ENCODE measurements around the gene LHFPL2. TPM values are rescaled to one million over a fixed set of nuclear protein-coding genes. Genes with fewer than 3 reads are reported as not detected.

The LHFPL2 gene
- total and polyA plus RNA-seq, 2 of the 4 experiments (the other 2 are of a cell fraction), result 6.5 to 11.3 TPM

DNA sequence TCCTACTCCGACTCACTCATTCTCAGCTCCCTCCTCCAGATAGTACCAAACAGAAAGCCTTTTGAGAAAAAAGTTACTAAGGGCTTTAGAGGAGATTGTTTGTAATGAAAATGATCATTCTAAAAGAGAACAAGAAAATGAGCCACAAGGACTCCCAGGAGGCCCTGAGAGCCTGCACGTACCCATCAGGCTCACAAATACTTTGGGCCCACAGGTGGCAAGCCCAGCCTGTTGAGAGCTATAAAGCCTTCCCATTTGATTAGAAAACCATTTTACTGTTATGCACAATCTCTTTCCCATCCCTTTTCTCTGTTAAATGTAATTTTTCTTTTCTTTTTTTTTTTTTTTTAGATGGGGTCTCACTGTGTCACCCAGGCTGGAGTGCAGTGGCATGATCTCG, 136.1 kb downstream of the LHFPL2 start:
- Histone ChIP-seq H3K36me3 (ENCODE audit: control insufficient read depth, insufficient read depth, low read length) (peaks cover 6% of the 10 kb centered on the region; the same call in 1 of the 2 replicates), H3K23ac (ENCODE audit: low read depth, low read length) (no peak overlapping the region), H4K8ac (ENCODE audit: low read depth in 2 of 2, low read length in 2 of 2) (no peak overlapping the region), H3K56ac (ENCODE audit: extremely low read depth, insufficient read depth, low read length) (no peak overlapping the region), H3K18ac (ENCODE audit: low read depth, low read length) (no peak overlapping the region), H3K9me1 (ENCODE audit: insufficient read depth, low read length) (peaks cover 14% of the 10 kb centered on the region; the same call in 1 of the 2 replicates), H3K27me3 (ENCODE audit: control insufficient read depth, insufficient read depth, low read length) (no peaks in the 10 kb centered on the region), H3K79me1 (ENCODE audit: low read depth in 1 of 2, low read length in 2 of 2) (peaks cover 18 to 48% of the 10 kb centered on the region in 2 experiments), H3K27ac (ENCODE audit: insufficient read depth, low read length) (no peak overlapping the region), H2BK20ac (ENCODE audit: low read depth, low read length) (no peak overlapping the region), H2BK5ac (ENCODE audit: low read depth, low read length, poor library complexity, severe bottlenecking) (no peak overlapping the region), H3K4me3 (ENCODE audit: insufficient read depth, low read depth, low read length) (no peak overlapping the region), H4K5ac (ENCODE audit: low read depth, low read length) (no peak overlapping the region), H3K9ac (ENCODE audit: low read depth, low read length) (no peak overlapping the region), H3K9me3 (ENCODE audit: control insufficient read depth, insufficient read depth, low read length) (no peaks in the 10 kb centered on the region), H4K91ac (ENCODE audit: insufficient read depth, low read depth, low read length) (no peak overlapping the region), H2AK9ac (replicated peaks; ENCODE audit: low read depth, low read length, poor library complexity) (no peak overlapping the region), H4K20me1 (ENCODE audit: insufficient read depth, low read length) (peaks cover 14% of the 10 kb centered on the region; the same call in 1 of the 2 replicates), H3K4ac (ENCODE audit: low read depth, low read length) (no peak overlapping the region), H3K4me2 (ENCODE audit: low read depth, low read length) (no peak overlapping the region), H2BK15ac (ENCODE audit: low read depth, low read length) (no peak overlapping the region), H2AFZ (replicated peaks; ENCODE audit: low read length, poor library complexity) (no peak overlapping the region), H2AK5ac (ENCODE audit: low read depth, low read length) (no peak overlapping the region), H3K4me1 (ENCODE audit: control insufficient read depth, insufficient read depth, low read length) (peaks cover 30% of the 10 kb centered on the region), H2BK120ac (ENCODE audit: low read depth, low read length) (no peak overlapping the region), H3K14ac (replicated peaks; ENCODE audit: low read depth, low read length) (no peak overlapping the region)
- in situ Hi-C loops (cut with MboI; ENCODE audit: low sequenced_read_pairs), result no loop called here
- intact Hi-C loops (cut with micrococcal nuclease), result no loop called here
- TF ChIP-seq MAFK (IDR thresholded peaks at IDR 0.05; ENCODE audit: low read depth, low read length) (no peak), POLR2A (IDR thresholded peaks at IDR 0.05; ENCODE audit: low read depth, low read length) (no peak), NFE2L2 (IDR thresholded peaks at IDR 0.05; ENCODE audit: low read depth, low read length) (no peak), RFX5 (IDR thresholded peaks at IDR 0.05; ENCODE audit: low read depth, low read length) (no peak), FOS (IDR thresholded peaks at IDR 0.05; ENCODE audit: low read depth, low read length) (no peak), RCOR1 (IDR thresholded peaks at IDR 0.05; ENCODE audit: insufficient replicate concordance, low read length) (no peak), CHD1 (IDR thresholded peaks at IDR 0.05; ENCODE audit: low read depth, low read length) (no peak), BHLHE40 (IDR thresholded peaks at IDR 0.05; ENCODE audit: low read depth, low read length) (no peak)
- TF ChIP-seq, protein P1, sequence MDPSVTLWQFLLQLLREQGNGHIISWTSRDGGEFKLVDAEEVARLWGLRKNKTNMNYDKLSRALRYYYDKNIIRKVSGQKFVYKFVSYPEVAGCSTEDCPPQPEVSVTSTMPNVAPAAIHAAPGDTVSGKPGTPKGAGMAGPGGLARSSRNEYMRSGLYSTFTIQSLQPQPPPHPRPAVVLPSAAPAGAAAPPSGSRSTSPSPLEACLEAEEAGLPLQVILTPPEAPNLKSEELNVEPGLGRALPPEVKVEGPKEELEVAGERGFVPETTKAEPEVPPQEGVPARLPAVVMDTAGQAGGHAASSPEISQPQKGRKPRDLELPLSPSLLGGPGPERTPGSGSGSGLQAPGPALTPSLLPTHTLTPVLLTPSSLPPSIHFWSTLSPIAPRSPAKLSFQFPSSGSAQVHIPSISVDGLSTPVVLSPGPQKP (IDR thresholded peaks at IDR 0.05; ENCODE audit: borderline replicate concordance, low read depth, low read length), result no peak
- WGBS, 2 experiments (ENCODE audit: extremely low coverage in 2 of 2, insufficient read length in 1 of 2), result no CpG with 5 or more reads among the region's 3 CpGs
- no TSS peak for BruUV-seq (replicated peaks)
- CTCF ChIA-PET, result no interaction called here
- dilution Hi-C loops (cut with HindIII; ENCODE audit: low sequenced_read_pairs, unreplicated experiment), result no loop called here
- POLR2A ChIA-PET (ENCODE audit: unreplicated experiment), result no interaction called here
- DNase-seq, result no peak
- ATAC-seq (ENCODE audit: low read depth), result no peak

All from IMR-90 (cell line).